Liver (tissue), 3 donors: ENCODE results near the gene RAC2.

Experiments
- NR2F2 ChIP-seq: IDR thresholded peaks from 2 replicates; pipeline ENCODE4 v1.6.1; 2016; ENCODE audit warnings: antibody characterized with exemption
- RAD21 ChIP-seq, 2 donors: IDR thresholded peaks; 2 replicates each; pipeline ENCODE4 v1.6.1; 2016; ENCODE audit warnings: antibody characterized with exemption in 2 of 2, mild to moderate bottlenecking in 2 of 2
- SP1 ChIP-seq: IDR thresholded peaks from 2 replicates; pipeline ENCODE4 v1.6.1; 2018; ENCODE audit warnings: antibody characterized with exemption, mild to moderate bottlenecking
- TF ChIP-seq, protein P1 (sequence below): fragments of 150-350 bp; IDR thresholded peaks from 2 replicates; pipeline ENCODE4 v1.5.1; 2017; ENCODE audit warnings: improper control_type of control experiment, low read depth, low read length; ENCODE audit not compliant: missing input control
- TF ChIP-seq, protein P2 (sequence below): IDR thresholded peaks from 2 replicates; pipeline ENCODE4 v1.6.1; 2016; ENCODE audit warnings: antibody characterized with exemption
- donor health status: healthy.
- donor health status: healthy.

DNA sequence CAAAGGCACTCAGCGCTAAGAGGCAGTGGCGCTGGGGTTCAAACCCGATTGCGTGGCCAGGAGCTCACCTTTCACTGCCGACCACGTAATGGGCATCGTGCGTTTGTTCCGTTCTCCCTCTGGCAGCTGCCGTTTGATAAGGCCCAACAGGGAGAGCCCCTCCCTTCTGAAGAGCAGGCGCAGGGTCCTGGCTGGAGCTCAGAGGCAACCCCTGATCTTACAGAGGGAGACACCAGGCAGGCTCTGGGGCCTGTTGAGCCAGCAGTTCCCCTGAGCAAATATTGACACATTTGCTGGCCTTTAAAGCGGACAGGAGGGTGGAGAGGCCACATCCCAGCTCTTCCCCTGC lies 44.3 kb downstream of the RAC2 start:
- TF ChIP-seq, protein P1, sequence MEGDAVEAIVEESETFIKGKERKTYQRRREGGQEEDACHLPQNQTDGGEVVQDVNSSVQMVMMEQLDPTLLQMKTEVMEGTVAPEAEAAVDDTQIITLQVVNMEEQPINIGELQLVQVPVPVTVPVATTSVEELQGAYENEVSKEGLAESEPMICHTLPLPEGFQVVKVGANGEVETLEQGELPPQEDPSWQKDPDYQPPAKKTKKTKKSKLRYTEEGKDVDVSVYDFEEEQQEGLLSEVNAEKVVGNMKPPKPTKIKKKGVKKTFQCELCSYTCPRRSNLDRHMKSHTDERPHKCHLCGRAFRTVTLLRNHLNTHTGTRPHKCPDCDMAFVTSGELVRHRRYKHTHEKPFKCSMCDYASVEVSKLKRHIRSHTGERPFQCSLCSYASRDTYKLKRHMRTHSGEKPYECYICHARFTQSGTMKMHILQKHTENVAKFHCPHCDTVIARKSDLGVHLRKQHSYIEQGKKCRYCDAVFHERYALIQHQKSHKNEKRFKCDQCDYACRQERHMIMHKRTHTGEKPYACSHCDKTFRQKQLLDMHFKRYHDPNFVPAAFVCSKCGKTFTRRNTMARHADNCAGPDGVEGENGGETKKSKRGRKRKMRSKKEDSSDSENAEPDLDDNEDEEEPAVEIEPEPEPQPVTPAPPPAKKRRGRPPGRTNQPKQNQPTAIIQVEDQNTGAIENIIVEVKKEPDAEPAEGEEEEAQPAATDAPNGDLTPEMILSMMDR = no peak
- TF ChIP-seq SP1 (peak; percentile 46), RAD21 (IDR thresholded peaks at IDR 0.05) (no peak), NR2F2 (no peak)
- TF ChIP-seq, protein P2, sequence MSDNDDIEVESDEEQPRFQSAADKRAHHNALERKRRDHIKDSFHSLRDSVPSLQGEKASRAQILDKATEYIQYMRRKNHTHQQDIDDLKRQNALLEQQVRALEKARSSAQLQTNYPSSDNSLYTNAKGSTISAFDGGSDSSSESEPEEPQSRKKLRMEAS = no peak
